IPS-18c (cell line): Measurements from ENCODE around the gene MDGA2.
"Not testable (repeated sequence)": the region's sequence is repeated elsewhere in the genome, so short reads cannot be mapped to it uniquely, and the experiment has no call there.

Experiments used
- H3K4me3 ChIP-seq: 2 replicates; pipeline ENCODE4 v1.7.0; 2013; ENCODE audit warnings: low read depth, mild to moderate bottlenecking, low read length, moderate library complexity; ENCODE audit not compliant: insufficient read depth
- H3K9me3 ChIP-seq: one replicate; pipeline ENCODE4 v1.6.1; 2013; ENCODE audit warnings: mild to moderate bottlenecking, low read length, moderate library complexity; ENCODE audit not compliant: control insufficient read depth, insufficient read depth

Gene MDGA2

DNA sequence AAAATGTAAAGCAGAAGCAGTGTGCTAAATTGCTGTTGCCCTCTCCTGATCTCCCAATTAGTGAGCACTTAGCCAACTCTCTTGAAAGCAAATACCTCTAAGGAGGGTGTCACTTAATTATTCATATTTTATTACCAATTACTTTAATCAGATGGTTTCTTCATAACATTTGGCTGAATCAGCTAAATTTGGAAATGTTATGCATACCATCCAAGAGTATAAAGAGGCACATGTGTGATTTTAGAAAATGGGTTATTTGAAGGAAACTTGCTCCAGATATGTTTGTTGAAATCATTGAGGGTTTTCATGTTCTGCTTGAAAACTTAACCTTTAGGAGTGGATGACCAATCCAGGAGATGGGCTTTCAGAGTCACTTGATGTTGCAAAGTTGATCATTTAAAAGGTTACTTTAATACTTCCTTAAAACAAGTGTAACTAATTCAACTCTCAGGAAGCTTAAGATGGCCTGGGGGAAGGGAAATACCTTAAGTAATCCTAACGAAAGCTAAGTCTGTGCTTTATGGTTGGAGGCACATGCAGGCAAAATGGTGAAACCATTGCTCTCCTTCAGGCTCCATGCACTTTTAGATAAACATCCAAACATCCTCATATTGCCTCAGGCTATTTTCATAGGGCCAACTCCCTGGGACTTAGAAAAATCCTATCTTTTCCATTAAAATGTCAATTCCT is 434.5 kb downstream of the MDGA2 start:
- no peaks in the 10 kb centered on the region for H3K9me3 ChIP-seq
- no peak overlapping the region for H3K4me3 ChIP-seq

DNA sequence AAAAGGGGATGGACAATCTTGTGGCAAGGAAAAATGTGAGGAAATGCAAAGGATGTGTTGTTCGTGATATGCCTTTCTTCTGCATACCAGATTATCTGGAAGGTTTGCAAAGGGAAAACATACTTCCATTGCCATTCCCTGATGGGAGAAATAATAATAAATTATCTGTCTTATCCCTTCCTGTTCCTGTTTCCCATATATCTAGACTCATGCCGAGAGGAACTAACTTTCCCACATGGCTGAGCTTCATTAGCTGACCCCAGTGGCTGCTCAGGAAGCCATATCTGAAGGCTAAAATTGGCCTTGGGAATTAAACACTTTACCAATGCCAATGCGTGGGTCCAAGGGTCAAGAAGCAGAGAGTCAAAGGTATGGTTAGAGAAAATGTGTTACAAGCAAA is 439.8 kb downstream of the MDGA2 start:
- H3K9me3 ChIP-seq, result no peaks in the 10 kb centered on the region

DNA sequence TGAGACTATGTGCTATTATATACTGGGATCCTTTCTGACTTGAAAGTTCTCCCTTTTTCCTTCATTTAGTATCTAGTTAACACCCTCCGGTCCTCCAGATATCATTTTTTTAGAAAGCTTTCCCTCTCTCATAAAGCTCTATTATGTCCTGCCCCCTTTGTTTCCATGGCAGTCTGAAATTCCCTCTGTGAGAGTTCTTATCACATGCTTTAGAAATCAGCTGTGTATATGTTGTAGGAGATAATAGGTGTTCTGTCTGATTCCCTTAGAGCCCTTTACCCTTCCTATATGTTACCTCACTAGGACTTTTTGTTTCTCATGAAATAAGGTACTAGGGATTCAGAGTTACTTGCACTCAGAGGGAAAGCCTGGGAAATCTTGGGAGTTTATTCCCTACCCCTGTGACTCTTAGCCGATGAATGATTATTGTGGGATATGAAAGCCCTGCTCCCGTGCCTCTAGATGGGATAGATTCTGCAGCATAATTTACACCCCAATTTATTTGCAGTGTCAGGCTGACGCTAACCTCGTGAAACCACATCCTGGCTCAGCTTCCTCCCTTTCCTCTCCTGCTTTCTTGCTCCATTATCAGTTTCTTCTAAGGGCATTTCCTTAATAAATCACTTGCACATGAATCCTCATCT is 448.4 kb downstream of the MDGA2 start:
- H3K4me3 ChIP-seq, result no peak overlapping the region
- H3K9me3 ChIP-seq, result no peaks in the 10 kb centered on the region

More for the DNA sequence above, 439.8 kb downstream of the MDGA2 start:
- no peak overlapping the region for H3K4me3 ChIP-seq

DNA sequence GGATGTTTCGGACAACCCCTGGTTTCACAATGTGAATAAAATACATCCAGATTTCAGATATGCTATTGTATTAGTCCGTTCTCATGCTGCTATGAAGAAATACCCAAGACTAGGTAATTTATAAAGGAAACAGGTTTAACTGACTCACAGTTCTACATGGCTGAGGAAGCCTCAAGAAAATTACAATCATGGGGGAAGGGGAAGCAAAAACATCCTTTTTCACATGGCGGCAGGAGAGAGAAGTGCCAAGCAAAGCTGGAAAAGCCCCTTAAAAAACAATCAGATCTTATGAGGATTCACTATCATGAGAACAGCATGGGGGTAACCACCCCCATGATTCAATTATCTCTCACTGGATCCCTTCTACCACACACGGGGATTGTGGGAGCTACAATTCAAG is 451.7 kb downstream of the MDGA2 start:
- H3K4me3 ChIP-seq, result no peak overlapping the region
- no peaks in the 10 kb centered on the region for H3K9me3 ChIP-seq

DNA sequence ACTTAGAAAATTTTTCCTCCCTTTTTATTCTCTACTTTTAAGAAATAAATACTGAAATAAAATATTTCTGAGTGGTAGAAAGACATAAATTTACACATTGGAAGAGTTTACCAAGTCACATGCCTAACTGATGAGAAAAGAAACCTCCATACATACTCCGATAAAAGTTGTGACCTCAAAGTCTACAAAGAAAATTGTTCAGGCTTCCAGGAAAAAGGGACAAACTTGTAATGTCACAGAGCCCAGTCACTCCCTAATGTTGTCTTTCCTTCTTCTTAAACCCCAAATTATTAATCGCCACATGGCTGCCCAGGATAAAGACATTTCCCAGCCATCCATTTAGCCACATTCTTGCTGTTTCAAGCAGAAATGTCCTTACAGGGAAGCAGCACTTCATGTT is 455.3 kb downstream of the MDGA2 start:
- no peak overlapping the region for H3K4me3 ChIP-seq
- H3K9me3 ChIP-seq, result no peaks in the 10 kb centered on the region

DNA sequence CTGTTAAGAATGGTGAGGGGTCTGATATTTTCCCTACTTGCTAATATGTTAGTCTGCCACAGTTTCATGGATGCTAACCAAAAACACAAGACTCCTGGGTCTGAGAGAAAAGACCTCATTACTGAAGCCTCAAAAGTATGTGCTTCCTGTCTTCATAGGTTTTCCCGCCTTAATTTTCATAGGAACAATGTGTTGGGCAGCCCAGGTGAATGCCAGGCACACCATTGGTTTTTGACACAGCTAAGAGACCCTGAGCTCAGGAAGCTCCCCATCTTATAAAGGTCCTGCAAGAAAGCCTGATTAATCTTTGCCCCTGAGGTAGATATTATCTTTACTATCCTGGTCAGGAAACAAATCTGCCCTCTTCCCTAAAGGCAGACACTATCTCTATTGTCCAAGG is 464.1 kb downstream of the MDGA2 start:
- no peak overlapping the region for H3K4me3 ChIP-seq

DNA sequence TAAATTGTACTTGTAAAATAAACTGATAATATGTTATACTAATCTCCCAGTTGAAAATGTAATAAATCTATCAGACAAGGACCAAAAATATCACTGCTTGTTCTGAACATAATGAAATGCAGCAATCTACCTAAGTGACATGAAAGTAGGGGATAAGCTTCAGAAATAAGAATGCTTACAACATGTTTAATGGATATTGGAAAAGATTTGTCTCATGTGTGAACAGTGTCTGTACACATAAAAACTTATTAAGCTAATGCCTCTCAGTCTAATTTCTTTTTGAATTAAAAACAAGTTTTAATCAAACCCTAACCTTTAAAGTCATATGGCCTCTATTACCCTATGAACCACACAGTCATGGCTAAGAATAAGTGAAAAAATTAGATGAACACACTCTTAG is 465.3 kb downstream of the MDGA2 start:
- Histone ChIP-seq H3K4me3 (no peak overlapping the region), H3K9me3 (no peaks in the 10 kb centered on the region)

More for the DNA sequence above, 464.1 kb downstream of the MDGA2 start:
- H3K9me3 ChIP-seq, result no peaks in the 10 kb centered on the region

DNA sequence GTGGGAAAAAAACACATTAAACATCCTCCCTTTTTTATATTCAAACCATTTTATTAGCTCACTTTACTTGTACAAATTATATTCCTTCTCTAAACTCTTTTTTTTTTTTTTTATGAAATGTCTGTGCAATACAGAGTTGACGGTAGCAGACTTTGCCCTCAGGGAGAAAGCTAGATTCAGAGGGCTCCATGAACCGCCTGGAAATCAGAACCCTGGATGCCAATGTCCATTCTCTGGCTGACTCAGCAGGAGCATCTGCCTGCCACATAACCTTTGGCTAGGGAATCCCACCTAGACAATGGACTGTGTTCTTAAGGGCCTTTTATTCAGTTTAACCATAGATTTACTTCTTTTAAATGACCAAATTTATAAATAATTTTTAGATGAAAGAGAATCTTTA is 467.0 kb downstream of the MDGA2 start:
- H3K4me3 ChIP-seq, result no peak overlapping the region
- no peaks in the 10 kb centered on the region for H3K9me3 ChIP-seq

DNA sequence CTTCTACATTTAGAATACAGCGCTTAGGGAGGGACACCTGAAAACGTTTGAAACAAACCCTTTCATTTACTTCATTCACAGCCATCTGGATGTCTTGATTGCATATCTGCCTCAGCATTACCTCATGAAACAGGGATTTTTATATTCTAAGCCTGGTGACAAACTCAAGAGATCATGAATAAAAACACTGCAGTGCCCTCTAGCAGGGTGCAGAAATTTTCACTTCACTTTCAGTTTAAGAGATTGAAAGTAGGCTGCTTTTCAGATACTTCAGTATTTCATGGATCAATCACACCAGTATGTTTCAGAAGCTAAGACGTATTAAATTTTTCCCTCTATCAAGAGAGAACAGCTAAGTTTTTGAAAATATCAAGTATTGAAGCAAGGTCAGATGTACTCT is 467.8 kb downstream of the MDGA2 start:
- H3K9me3 ChIP-seq, result no peaks in the 10 kb centered on the region
- no peak overlapping the region for H3K4me3 ChIP-seq

DNA sequence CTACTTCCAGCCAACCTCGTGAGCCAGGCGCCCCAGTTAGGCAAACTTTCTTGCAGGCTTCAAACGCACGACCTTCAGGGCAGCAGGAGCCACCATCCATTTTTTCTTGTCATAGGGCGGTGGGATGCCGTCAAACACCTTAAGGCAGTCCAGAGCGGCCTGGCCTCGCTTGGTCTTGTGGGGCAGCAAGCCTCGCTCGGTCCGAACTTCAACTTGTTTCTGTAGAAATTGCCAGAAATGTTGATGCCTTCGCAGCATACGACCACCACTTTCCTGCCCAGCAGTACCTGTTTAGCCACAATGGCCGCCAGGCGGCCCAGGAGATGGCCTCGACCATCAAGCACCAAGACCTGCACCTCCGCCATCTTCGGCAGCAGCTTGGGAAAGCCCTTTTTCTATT is 474.7 kb downstream of the MDGA2 start:
- no peak overlapping the region for H3K4me3 ChIP-seq
- H3K9me3 ChIP-seq, result no peaks in the 10 kb centered on the region

DNA sequence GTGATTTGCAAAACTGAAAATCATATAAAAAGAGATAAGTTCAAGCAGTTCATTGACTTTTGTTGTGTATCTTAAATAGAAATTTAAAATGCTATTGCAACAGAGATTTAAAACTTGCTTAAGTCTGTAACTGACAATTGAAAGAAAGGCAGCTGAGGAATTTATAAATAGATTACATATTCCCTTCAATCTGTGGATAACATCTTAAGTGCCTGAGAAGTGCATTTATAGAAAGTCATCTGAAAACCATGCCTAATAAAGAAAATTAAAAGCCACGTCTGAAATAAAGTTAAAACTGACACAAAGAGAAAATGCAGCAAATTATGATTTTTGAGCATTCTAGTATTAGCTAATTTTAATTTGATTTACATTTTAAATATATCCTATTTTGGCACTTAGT is 479.8 kb downstream of the MDGA2 start:
- no peaks in the 10 kb centered on the region for H3K9me3 ChIP-seq
- no peak overlapping the region for H3K4me3 ChIP-seq

DNA sequence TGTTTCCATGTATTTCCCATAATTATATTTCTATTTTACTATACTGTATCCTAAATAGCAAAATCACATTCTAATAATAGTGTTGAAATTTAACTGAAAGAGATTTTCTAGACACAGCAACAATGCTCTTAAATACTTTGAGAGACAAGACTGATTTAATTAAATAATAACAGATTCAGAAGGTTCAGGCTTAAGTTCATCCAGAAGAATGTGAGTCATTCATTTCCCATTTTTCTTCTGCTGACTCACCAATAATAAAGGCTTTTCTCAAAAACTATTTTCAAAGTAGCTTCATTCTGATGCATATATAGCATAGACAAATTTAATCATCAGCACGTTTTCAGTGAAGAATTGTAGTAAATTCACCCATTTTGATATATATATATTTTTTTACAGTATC is 481.4 kb downstream of the MDGA2 start:
- Histone ChIP-seq H3K4me3 (no peak overlapping the region), H3K9me3 (no peaks in the 10 kb centered on the region)

DNA sequence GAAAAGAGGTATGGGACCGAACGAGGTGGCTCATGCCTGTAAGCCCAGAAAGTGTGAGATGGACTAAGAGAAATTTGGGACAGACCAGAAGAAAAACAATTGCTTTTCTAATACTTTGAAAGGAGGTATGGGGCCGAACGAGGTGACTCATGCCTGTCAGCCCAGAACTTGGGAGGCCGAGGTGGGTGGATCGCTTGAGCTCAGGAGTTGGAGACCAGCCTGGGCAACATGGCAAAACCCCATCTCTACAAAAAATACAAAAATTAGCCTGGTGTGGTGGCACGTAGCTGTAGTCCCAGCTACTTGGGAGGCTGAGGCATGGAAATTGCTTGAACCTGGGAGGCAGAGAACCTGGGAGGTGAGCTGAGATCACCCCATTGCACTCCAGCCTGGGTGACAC is 483.2 kb downstream of the MDGA2 start:
- H3K9me3 ChIP-seq, H3K4me3 ChIP-seq: not testable (repeated sequence)

DNA sequence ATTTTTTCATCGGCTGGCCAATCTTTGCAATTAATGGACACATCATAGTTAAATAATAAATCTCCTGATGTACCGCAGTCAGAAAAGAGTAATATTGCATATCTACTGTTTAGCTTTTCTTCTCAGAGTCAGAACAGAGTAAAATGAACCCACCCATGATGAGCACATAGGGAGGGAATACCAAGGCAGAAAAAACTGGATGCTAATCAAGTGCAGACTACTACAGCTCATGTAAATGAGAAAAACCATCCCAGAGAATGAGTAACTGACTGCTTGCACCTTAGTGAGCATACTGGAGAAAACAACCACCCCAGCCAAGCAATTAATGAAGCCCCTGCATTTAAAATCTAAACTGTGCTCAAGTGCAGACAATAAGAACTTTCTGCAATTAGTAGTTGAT is 483.7 kb downstream of the MDGA2 start:
- Histone ChIP-seq H3K4me3 (no peak overlapping the region), H3K9me3 (no peaks in the 10 kb centered on the region)

DNA sequence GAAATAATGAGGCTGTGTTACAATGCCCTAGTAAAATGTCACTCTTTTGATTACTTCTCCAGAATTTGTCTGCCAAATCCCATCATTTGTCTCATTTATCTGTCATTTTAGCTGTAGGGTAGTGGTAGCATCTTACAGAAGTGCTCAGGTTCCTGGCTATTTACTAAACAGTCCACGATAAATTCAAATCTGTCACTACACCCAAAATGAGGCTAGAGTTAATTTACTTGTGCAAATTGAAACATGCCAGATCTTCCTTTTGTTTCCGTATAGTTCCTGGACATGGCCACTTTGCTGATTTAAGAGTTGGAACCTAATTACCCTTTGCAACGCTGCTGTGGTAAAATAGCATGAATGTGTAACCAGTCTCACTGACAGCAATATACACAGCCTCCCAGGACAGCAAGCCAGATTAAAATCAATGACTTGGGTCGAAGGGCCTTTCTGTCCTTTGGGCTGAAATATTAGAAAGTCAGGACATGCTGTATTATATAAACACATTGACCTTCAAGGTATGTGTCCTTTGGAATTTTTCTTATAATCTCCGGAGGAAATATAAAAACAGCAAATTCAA is 485.4 kb downstream of the MDGA2 start:
- Histone ChIP-seq H3K4me3 (no peak overlapping the region), H3K9me3 (no peaks in the 10 kb centered on the region)

DNA sequence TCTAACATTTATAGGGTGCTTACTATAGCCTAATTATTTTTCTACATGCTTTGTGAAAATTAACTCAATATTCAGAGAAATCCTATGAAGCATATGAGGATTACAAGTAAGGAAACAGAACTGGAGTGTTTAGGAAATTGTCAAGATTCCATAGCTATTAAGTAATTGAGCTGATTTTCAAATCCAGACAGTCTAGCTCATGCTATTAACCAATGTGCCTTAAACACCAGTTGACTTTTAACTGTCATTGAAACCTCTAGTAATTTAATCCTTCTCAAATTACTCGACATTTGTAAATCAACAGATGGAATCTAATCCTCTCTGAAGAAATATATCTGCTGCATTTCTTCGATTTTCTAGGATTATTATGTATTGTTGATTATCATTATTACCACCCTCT is 488.9 kb downstream of the MDGA2 start:
- no peak overlapping the region for H3K4me3 ChIP-seq
- H3K9me3 ChIP-seq, result no peaks in the 10 kb centered on the region

DNA sequence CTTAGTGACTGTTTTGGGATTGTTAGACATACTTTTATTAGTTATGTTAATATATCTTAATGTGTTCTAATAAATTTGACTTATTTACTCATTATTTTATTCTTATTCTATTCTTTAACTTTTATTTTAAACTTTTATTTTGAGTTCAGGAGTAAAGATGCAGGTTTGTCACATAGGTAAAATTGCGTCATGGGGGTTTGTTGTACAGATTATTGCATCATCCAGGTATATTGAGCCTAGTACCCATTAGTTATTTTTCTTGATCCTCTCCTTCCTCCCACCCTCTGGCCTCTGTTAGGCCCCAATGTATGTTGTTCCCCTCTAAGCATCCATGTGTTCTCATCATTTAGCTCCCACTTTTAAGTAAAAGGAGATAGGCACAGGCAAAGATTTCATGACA is 495.5 kb downstream of the MDGA2 start:
- Histone ChIP-seq H3K9me3 (no peaks in the 10 kb centered on the region), H3K4me3 (no peak overlapping the region)

DNA sequence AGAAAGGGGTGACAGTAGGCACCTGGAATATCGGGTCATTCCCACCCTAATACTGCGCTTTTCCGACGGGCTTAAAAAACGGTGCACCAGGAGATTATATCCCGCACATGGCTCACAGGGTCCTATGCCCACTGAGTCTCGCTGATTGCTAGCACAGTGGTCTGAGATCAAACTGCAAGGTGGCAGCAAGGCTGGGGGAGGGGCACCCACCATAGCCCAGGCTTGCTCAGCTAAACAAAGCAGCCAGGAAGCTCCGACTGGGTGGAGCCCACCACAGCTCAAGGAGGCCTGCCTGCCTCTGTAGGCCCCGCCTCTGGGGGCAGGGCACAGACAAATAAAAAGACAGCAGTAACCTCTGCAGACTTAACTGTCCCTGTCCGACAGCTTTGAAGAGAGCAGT is 503.5 kb downstream of the MDGA2 start:
- not testable (repeated sequence) for H3K9me3 ChIP-seq

DNA sequence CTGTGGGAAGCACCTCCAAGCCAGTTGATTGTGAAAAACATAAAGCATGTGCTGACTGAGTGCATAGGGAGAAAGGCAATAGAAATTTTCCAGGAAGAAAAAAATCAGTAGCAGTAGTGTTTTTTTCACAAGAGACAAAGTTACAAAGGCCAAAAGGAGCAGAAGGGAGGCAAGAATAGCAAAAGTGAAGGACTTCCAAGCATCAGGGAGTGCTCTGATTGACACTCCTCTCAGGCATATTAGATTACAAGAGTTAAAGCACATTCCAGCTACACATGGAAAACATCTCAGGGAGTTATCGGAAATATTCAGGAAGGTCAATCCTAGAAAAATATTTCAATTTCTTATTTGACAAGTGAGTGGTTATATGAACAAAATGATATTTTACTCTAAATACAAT is 508.0 kb downstream of the MDGA2 start:
- H3K4me3 ChIP-seq, result no peak overlapping the region

More for the DNA sequence above, 503.5 kb downstream of the MDGA2 start:
- H3K4me3 ChIP-seq, result not testable (repeated sequence)

More for the DNA sequence above, 508.0 kb downstream of the MDGA2 start:
- H3K9me3 ChIP-seq, result peaks cover 6% of the 10 kb centered on the region
